ENCODE results near the gene CDH23.

GRCh38 chr10:71727105-71727737 is 330.5 kb downstream of the CDH23 start:
- TF ChIP-seq OSR1 (CRISPR knock-in tag; IDR thresholded peaks at IDR 0.05) = no peak
- TF ChIP-seq ISL1 (CRISPR knock-in tag; IDR thresholded peaks at IDR 0.05) = no peak
- no peak for TF ChIP-seq ZFP30 (CRISPR knock-in tag; IDR thresholded peaks at IDR 0.05)
